DND-41 (cell line): ENCODE measurements around the gene PLK5.

ENCODE experiments used
- ATAC-seq: fragments of 200-7000 bp; cut with Tn5 transposase; 3 replicates; pipeline ENCODE4 v1.9.1; 2021; ENCODE audit warnings: low read depth; ENCODE audit not compliant: insufficient read depth
- DNase-seq: peaks from one replicate; pipeline ENCODE4 v3.0.0-alpha.2; 2020
- H2AFZ ChIP-seq: 2 replicates; pipeline ENCODE4 v1.6.0; 2012; ENCODE audit warnings: low read depth, low read length
- H3K27ac ChIP-seq: 2 replicates; pipeline ENCODE4 v1.5.1; 2012; ENCODE audit warnings: low read length, inconsistent platforms
- H3K27me3 ChIP-seq: fragments of 200-600 bp; sonication (generic); 2 replicates; pipeline ENCODE4 v1.6.0; 2012; ENCODE audit warnings: low read length, mild to moderate bottlenecking, inconsistent platforms; ENCODE audit not compliant: insufficient read depth, poor library complexity
- H3K36me3 ChIP-seq: 2 replicates; pipeline ENCODE4 v1.5.1; 2012; ENCODE audit warnings: low read length, inconsistent platforms; ENCODE audit not compliant: insufficient read depth
- H3K4me1 ChIP-seq: 2 replicates; pipeline ENCODE4 v1.5.1; 2012; ENCODE audit warnings: mild to moderate bottlenecking, low read length; ENCODE audit not compliant: insufficient read depth
- H3K4me2 ChIP-seq: 2 replicates; pipeline ENCODE4 v1.6.0; 2012; ENCODE audit warnings: mild to moderate bottlenecking, moderate library complexity, low read length, inconsistent platforms; ENCODE audit not compliant: insufficient read depth
- H3K4me3 ChIP-seq, 2 experiments: fragments of 200-600 bp in 1 of 2; shearing (Covaris generic) in 1 of 2; 2 replicates each; pipeline ENCODE4 v1.5.1; 2012 to 2016; ENCODE audit warnings: inconsistent platforms in 2 of 2, low read length in 2 of 2, mild to moderate bottlenecking in 2 of 2, low read depth in 1 of 2, moderate library complexity in 1 of 2
- H3K79me2 ChIP-seq: 2 replicates; pipeline ENCODE4 v1.6.0; 2012; ENCODE audit warnings: low read length, inconsistent platforms; ENCODE audit not compliant: insufficient read depth
- H3K9ac ChIP-seq: 2 replicates; pipeline ENCODE4 v1.6.0; 2012; ENCODE audit warnings: low read depth, mild to moderate bottlenecking, inconsistent platforms, low read length, moderate library complexity
- H3K9me3 ChIP-seq: 2 replicates; pipeline ENCODE4 v1.5.1; 2012; ENCODE audit warnings: low read length, moderate library complexity, mild to moderate bottlenecking, inconsistent platforms; ENCODE audit not compliant: insufficient read depth, severe bottlenecking
- H4K20me1 ChIP-seq: 2 replicates; pipeline ENCODE4 v1.6.0; 2012; ENCODE audit warnings: low read length; ENCODE audit not compliant: insufficient read depth
- CTCF ChIP-seq: IDR thresholded peaks from 2 replicates; pipeline ENCODE4 v1.5.1; 2012; ENCODE audit warnings: borderline replicate concordance, low read length, moderate library complexity, mild to moderate bottlenecking; ENCODE audit not compliant: poor library complexity, severe bottlenecking; ENCODE audit errors: extremely low read depth
- EZH2 ChIP-seq: IDR thresholded peaks from 3 replicates; pipeline ENCODE4 v1.6.1; 2012; ENCODE audit warnings: borderline replicate concordance, low read depth, mild to moderate bottlenecking, moderate library complexity, low read length, inconsistent platforms; ENCODE audit not compliant: severe bottlenecking

PLK5 gene

GRCh38 chr19:1489463-1490310 lies 34.2 kb upstream of the PLK5 start:
- ATAC-seq (peak; percentile 16), DNase-seq (peak; percentile 71)
- H3K79me2 ChIP-seq = no peaks in the 10 kb centered on the region
- H3K36me3 ChIP-seq = no peaks in the 10 kb centered on the region
- TF ChIP-seq EZH2 = no peak
- TF ChIP-seq CTCF = no peak
- H3K27me3 ChIP-seq = no peaks in the 10 kb centered on the region
- no peaks in the 10 kb centered on the region for H4K20me1 ChIP-seq
- H3K4me1 ChIP-seq = peaks cover 29% of the 10 kb centered on the region
- peak overlapping the region; percentile 71 for H3K9ac ChIP-seq
- H3K27ac ChIP-seq = peak overlapping the region; percentile 77
- no peaks in the 10 kb centered on the region for H3K9me3 ChIP-seq
- H3K4me2 ChIP-seq = peak overlapping the region; percentile 85
- H3K4me3 ChIP-seq = peak overlapping the region; percentile 43 to 61; a peak in 3 of 4 replicates
- peak overlapping the region; percentile 78 for H2AFZ ChIP-seq

DNA sequence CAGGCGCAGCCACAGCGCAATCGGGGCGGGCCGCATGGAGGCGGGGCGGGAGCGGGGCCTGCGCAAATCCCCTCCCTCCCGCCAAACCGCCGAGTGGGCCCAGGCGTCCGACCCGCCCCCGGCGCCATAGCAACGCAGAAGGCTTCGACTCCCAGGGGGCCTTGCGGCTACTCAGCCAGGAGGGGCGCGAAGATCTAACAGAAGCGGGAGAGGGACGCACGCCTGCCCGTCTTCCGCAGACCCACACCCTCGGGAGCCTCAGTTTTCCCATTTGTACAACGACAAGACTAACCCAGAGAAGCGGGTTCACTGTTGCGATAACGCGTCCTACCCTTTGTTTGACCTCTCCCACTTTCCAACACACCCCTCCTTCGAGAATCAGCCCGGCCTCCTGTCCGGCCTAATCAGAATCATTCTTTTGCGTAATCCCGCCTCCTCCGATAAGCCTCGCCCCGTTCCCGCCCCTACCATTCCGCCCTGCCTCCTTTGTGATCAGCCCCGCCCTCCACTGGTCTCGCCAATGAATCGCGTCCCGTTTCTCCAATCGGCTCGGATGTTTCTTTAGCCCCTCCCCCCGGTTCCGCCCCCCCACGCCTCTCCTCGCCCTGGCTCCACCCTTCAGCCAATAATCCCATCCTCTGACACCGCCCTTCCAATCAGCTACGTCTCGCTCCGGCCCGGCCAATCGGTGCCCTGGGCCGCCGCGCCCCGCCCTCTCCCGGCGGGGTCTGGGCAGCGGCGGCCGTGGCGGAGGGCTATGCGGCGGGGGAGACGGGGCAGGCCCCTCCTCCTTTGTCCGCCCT lies 33.4 kb upstream of the PLK5 start, which contains the start of gene PCSK4:
Gene PCSK4, minus strand, starts transcription at position 40 of the 803 bp plus-strand sequence. Its CDS starts 4 bp downstream, at position 36.
- H3K4me2 ChIP-seq = peak within 1 kb of the TSS; percentile 85
- H3K9me3 ChIP-seq = no peaks in the 10 kb centered on the region
- TF ChIP-seq CTCF = no peak
- no peak for TF ChIP-seq EZH2
- peak within 1 kb of the TSS; percentile 78 for H2AFZ ChIP-seq
- DNase-seq = peak; percentile 99
- H3K9ac ChIP-seq = peak within 1 kb of the TSS; percentile 71
- H3K27ac ChIP-seq = peak within 1 kb of the TSS; percentile 77
- no peaks in the 10 kb centered on the region for H3K79me2 ChIP-seq
- peaks cover 29% of the 10 kb centered on the region for H3K4me1 ChIP-seq
- ATAC-seq = peak; percentile 88
- H3K36me3 ChIP-seq = no peaks in the 10 kb centered on the region
- H3K4me3 ChIP-seq = peak within 1 kb of the TSS; percentile 43 to 61; a peak in 3 of 4 replicates
- H4K20me1 ChIP-seq = no peaks in the 10 kb centered on the region
- H3K27me3 ChIP-seq = no peaks in the 10 kb centered on the region

DNA sequence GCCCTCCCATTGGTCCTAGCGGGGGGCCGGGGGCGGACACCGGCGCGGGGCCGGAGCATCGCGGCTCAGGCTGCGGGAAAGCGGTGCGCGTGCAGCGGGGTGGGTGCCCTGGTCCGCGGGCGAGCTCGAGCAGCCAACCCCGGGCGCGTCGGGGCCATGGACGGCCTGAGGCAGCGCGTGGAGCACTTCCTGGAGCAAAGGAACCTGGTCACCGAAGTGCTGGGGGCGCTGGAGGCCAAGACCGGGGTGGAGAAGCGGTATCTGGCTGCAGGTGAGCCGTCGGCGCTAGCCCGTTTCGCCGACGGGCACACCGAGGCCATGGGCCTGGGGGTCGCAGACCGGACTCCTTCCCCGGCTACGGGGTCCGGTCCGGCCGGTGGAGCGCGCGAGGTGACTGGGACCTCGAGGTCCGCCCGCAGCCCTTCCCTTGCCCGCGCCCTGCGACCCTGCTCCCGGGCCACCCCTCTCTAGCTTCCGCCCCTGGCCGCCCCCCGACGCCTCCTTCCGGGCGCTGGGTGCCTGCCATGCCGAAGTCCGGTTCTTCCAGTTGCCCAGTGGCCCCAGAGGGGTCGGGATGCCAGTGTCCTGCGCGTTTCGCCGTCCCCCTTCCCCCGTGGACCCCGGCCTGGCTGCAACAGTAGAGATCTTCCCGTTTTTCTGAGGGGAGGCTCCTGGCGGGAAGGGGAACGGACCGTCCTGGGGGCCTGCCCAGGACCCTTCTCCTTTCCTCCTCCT lies 32.6 kb upstream of the PLK5 start, which contains the start of gene REEP6:
Gene REEP6, plus strand, starts transcription at position 68 of the 735 bp plus-strand sequence. Its CDS starts 89 bp downstream, at position 157.
- no peaks in the 10 kb centered on the region for H3K27me3 ChIP-seq
- ATAC-seq (no peak), DNase-seq (no peak)
- TF ChIP-seq CTCF (no peak), EZH2 (no peak)
- peaks cover 29% of the 10 kb centered on the region for H3K4me1 ChIP-seq
- H2AFZ ChIP-seq = peak within 1 kb of the TSS; percentile 78
- H3K36me3 ChIP-seq = no peaks in the 10 kb centered on the region
- peak within 1 kb of the TSS; percentile 71 for H3K9ac ChIP-seq
- H3K4me2 ChIP-seq = peak within 1 kb of the TSS; percentile 85
- peak within 1 kb of the TSS; percentile 43 to 61; a peak in 3 of 4 replicates for H3K4me3 ChIP-seq
- H3K27ac ChIP-seq = peak within 1 kb of the TSS; percentile 77
- H3K9me3 ChIP-seq = no peaks in the 10 kb centered on the region
- H3K79me2 ChIP-seq = no peaks in the 10 kb centered on the region
- no peaks in the 10 kb centered on the region for H4K20me1 ChIP-seq
